ENCODE results near the gene SLC44A1. TPM values are rescaled to one million over a fixed set of nuclear protein-coding genes. Genes with fewer than 3 reads are reported as not detected.

The SLC44A1 gene
- total RNA-seq, 4 donors from 2014 or later, result 9.9 to 53.8 (median 40.8) TPM

- TF ChIP-seq CTCF (IDR thresholded peaks at IDR 0.05) (peak in 2 of 6 experiments; percentile 4 to 10), POLR2A (IDR thresholded peaks at IDR 0.05) (no peak)
- Histone ChIP-seq H3K27me3 (no peaks in the 10 kb centered on the region), H3K9me3 (no peaks in the 10 kb centered on the region), H3K27ac (no peak overlapping the region), H3K4me1 (no peaks in the 10 kb centered on the region), H3K36me3 (no peaks in the 10 kb centered on the region), H3K4me3 (no peak overlapping the region)
- no peak for DNase-seq
Observed at GRCh38 chr9:105401651-105402050, 157.2 kb downstream of the SLC44A1 start.

- H3K4me3 ChIP-seq, result no peak overlapping the region
- no peaks in the 10 kb centered on the region for H3K9me3 ChIP-seq
- H3K27ac ChIP-seq, result no peak overlapping the region
- no peak for TF ChIP-seq CTCF (IDR thresholded peaks at IDR 0.05)
- no peak for TF ChIP-seq POLR2A (IDR thresholded peaks at IDR 0.05)
- no peak for DNase-seq
- no peaks in the 10 kb centered on the region for H3K36me3 ChIP-seq
- H3K4me1 ChIP-seq, result no peaks in the 10 kb centered on the region
- H3K27me3 ChIP-seq, result no peaks in the 10 kb centered on the region
Observed at GRCh38 chr9:105403552-105404248, 159.2 kb downstream of the SLC44A1 start.

GRCh38 chr9:105405514-105406131, 161.2 kb downstream of the SLC44A1 start:
- no peak for DNase-seq
- H3K4me1 ChIP-seq, result no peaks in the 10 kb centered on the region
- no peak for TF ChIP-seq POLR2A (IDR thresholded peaks at IDR 0.05)
- TF ChIP-seq CTCF (IDR thresholded peaks at IDR 0.05), result no peak

GRCh38 chr9:105406369-105406768, 161.9 kb downstream of the SLC44A1 start:
- Histone ChIP-seq H3K4me3 (no peak overlapping the region), H3K4me1 (no peaks in the 10 kb centered on the region), H3K27me3 (no peaks in the 10 kb centered on the region), H3K36me3 (no peaks in the 10 kb centered on the region), H3K9me3 (no peaks in the 10 kb centered on the region), H3K27ac (no peak overlapping the region)
- TF ChIP-seq POLR2A (IDR thresholded peaks at IDR 0.05) (no peak), CTCF (IDR thresholded peaks at IDR 0.05) (no peak)
- DNase-seq, result no peak

More at GRCh38 chr9:105405514-105406131, 161.2 kb downstream of the SLC44A1 start:
- H3K4me3 ChIP-seq, result no peak overlapping the region
- no peaks in the 10 kb centered on the region for H3K9me3 ChIP-seq
- no peak overlapping the region for H3K27ac ChIP-seq
- H3K36me3 ChIP-seq, result no peaks in the 10 kb centered on the region
- no peaks in the 10 kb centered on the region for H3K27me3 ChIP-seq

- Histone ChIP-seq H3K4me1 (no peaks in the 10 kb centered on the region), H3K4me3 (no peak overlapping the region), H3K36me3 (no peaks in the 10 kb centered on the region), H3K27ac (no peak overlapping the region), H3K9me3 (no peaks in the 10 kb centered on the region), H3K27me3 (no peaks in the 10 kb centered on the region)
- TF ChIP-seq POLR2A (IDR thresholded peaks at IDR 0.05) (no peak), CTCF (IDR thresholded peaks at IDR 0.05) (peak in 4 of 6 experiments; percentile 12 to 60 (median 54))
- DNase-seq, result no peak
Observed at GRCh38 chr9:105413525-105413924, 169.1 kb downstream of the SLC44A1 start.

Measured in Peyer's patch (tissue), 4 donors.